ENCODE results near the gene ATL2. TPM values are rescaled to one million over a fixed set of nuclear protein-coding genes. Genes with fewer than 3 reads are reported as not detected.

Gene ATL2
- total RNA-seq, 4 donors from 2014 or later: 51.5 to 75.8 (median 65.2) TPM

- no peak for TF ChIP-seq CTCF (IDR thresholded peaks at IDR 0.05; ENCODE audit: low read depth)
Observed at GRCh38 chr2:38254796-38255195, 122.3 kb downstream of the ATL2 start.

- no peak for TF ChIP-seq CTCF (IDR thresholded peaks at IDR 0.05; ENCODE audit: low read depth)
Observed at GRCh38 chr2:38251940-38252339, 125.1 kb downstream of the ATL2 start.

- TF ChIP-seq CTCF (IDR thresholded peaks at IDR 0.05; ENCODE audit: low read depth): no peak
Observed at GRCh38 chr2:38248707-38249106, 128.4 kb downstream of the ATL2 start.

- no peak for TF ChIP-seq CTCF (IDR thresholded peaks at IDR 0.05; ENCODE audit: low read depth)
Observed at GRCh38 chr2:38248255-38248654, 128.8 kb downstream of the ATL2 start.

- TF ChIP-seq CTCF (IDR thresholded peaks at IDR 0.05; ENCODE audit: low read depth): no peak
Observed at GRCh38 chr2:38246105-38246504, 131.0 kb downstream of the ATL2 start.

GRCh38 chr2:38245114-38245641 lies 131.9 kb downstream of the ATL2 start:
- no peak for TF ChIP-seq CTCF (IDR thresholded peaks at IDR 0.05; ENCODE audit: low read depth)

GRCh38 chr2:38244301-38244700 lies 132.8 kb downstream of the ATL2 start:
- no peak for TF ChIP-seq CTCF (IDR thresholded peaks at IDR 0.05; ENCODE audit: low read depth)

Other genes with a start within 250 kb of the ATL2 start
- 10 to 100 TPM; 38.2 to 66.7 (median 54.1) TPM for gene HNRNPLL, start 225.7 kb upstream of the ATL2 start, total RNA-seq

Data from subcutaneous adipose tissue (tissue), 4 donors.